Mesodermal cell (in vitro differentiated cells): ENCODE results near the gene FGF7.
"Not testable (repeated sequence)": the region's sequence is repeated elsewhere in the genome, so short reads cannot be mapped to it uniquely, and the experiment has no call there.

Experiments
- H3K27ac ChIP-seq: 2 replicates; pipeline ENCODE4 v1.7.0; 2013; ENCODE audit warnings: mild to moderate bottlenecking, low read depth, low read length, moderate library complexity; ENCODE audit not compliant: severe bottlenecking
- H3K36me3 ChIP-seq: 2 replicates; pipeline ENCODE4 v1.7.1; 2013; ENCODE audit warnings: mild to moderate bottlenecking, low read length, moderate library complexity; ENCODE audit not compliant: control insufficient read depth, insufficient read depth
- H3K4me1 ChIP-seq: one replicate; pipeline ENCODE4 v1.7.1; 2013; ENCODE audit warnings: mild to moderate bottlenecking, low read length; ENCODE audit not compliant: insufficient read depth, control insufficient read depth, poor library complexity, severe bottlenecking
- H3K4me3 ChIP-seq: 2 replicates; pipeline ENCODE4 v1.7.0; 2013; ENCODE audit warnings: low read length, control low read depth, mild to moderate bottlenecking; ENCODE audit not compliant: insufficient read depth, poor library complexity, severe bottlenecking; ENCODE audit errors: extremely low read depth
- H3K9me3 ChIP-seq: 2 replicates; pipeline ENCODE4 v1.7.1; 2013; ENCODE audit warnings: mild to moderate bottlenecking, low read length, moderate library complexity; ENCODE audit not compliant: control insufficient read depth
- WGBS, 2 experiments: methylation state at CpG; one replicate each; pipeline ENCODE4 v1.1.5; 2013; ENCODE audit warnings: missing lambda C conversion rate in 2 of 2; ENCODE audit not compliant: insufficient coverage in 2 of 2; 5-methylcytosine and 5-hydroxymethylcytosine counted together

Gene FGF7

GRCh38 chr15:49495993-49496753 is 73.1 kb downstream of the FGF7 start:
- H3K4me1 ChIP-seq: no peaks in the 10 kb centered on the region
- no peaks in the 10 kb centered on the region for H3K9me3 ChIP-seq
- no peak overlapping the region for H3K27ac ChIP-seq
- 80% methylated on average over 1 of the region's 3 CpGs; no CpG with 5 or more reads in 1 of the 2 experiments for WGBS, 2 experiments
- H3K36me3 ChIP-seq: no peaks in the 10 kb centered on the region
- H3K4me3 ChIP-seq: no peak overlapping the region

GRCh38 chr15:49501586-49501985 is 78.5 kb downstream of the FGF7 start:
- Histone ChIP-seq H3K27ac (no peak overlapping the region), H3K4me1 (no peaks in the 10 kb centered on the region), H3K4me3 (no peak overlapping the region), H3K36me3 (no peaks in the 10 kb centered on the region), H3K9me3 (peaks cover 10% of the 10 kb centered on the region)
- 90 to 93% methylated on average over 1 of the region's 1 CpG for WGBS, 2 experiments

GRCh38 chr15:49506341-49506740 is 83.3 kb downstream of the FGF7 start:
- H3K36me3 ChIP-seq: no peaks in the 10 kb centered on the region
- H3K27ac ChIP-seq: no peak overlapping the region

GRCh38 chr15:49507261-49507660 is 84.2 kb downstream of the FGF7 start:
- H3K9me3 ChIP-seq: peaks cover under 1% of the 10 kb centered on the region
- H3K27ac ChIP-seq: no peak overlapping the region
- WGBS, 2 experiments: 81% methylated on average over 3 of the region's 3 CpGs; no CpG with 5 or more reads in 1 of the 2 experiments
- H3K36me3 ChIP-seq: no peaks in the 10 kb centered on the region
- H3K4me3 ChIP-seq: no peak overlapping the region
- no peaks in the 10 kb centered on the region for H3K4me1 ChIP-seq

More at GRCh38 chr15:49506341-49506740, 83.3 kb downstream of the FGF7 start:
- H3K4me3 ChIP-seq: no peak overlapping the region
- H3K4me1 ChIP-seq: no peaks in the 10 kb centered on the region
- no CpG with 5 or more reads among the region's 1 CpG for WGBS, 2 experiments
- H3K9me3 ChIP-seq: peaks cover 9% of the 10 kb centered on the region

- 60% methylated on average over 1 of the region's 4 CpGs; no CpG with 5 or more reads in 1 of the 2 experiments for WGBS, 2 experiments
- not testable (repeated sequence) for H3K36me3 ChIP-seq, H3K9me3 ChIP-seq, H3K4me1 ChIP-seq, H3K27ac ChIP-seq, H3K4me3 ChIP-seq
Measured at GRCh38 chr15:49512739-49513138, 89.7 kb downstream of the FGF7 start.

- H3K27ac ChIP-seq: no peak overlapping the region
Measured at GRCh38 chr15:49521802-49522201, 98.8 kb downstream of the FGF7 start.

GRCh38 chr15:49528289-49528688 is 105.2 kb downstream of the FGF7 start:
- no peak overlapping the region for H3K4me3 ChIP-seq
- no peaks in the 10 kb centered on the region for H3K4me1 ChIP-seq
- no CpG with 5 or more reads among the region's 4 CpGs for WGBS, 2 experiments
- no peaks in the 10 kb centered on the region for H3K36me3 ChIP-seq
- no peaks in the 10 kb centered on the region for H3K9me3 ChIP-seq
- no peak overlapping the region for H3K27ac ChIP-seq

More at GRCh38 chr15:49521802-49522201, 98.8 kb downstream of the FGF7 start:
- H3K4me1 ChIP-seq: no peaks in the 10 kb centered on the region
- no peak overlapping the region for H3K4me3 ChIP-seq
- 59 to 94% methylated on average over 2 of the region's 3 CpGs for WGBS, 2 experiments
- no peaks in the 10 kb centered on the region for H3K9me3 ChIP-seq
- no peaks in the 10 kb centered on the region for H3K36me3 ChIP-seq

GRCh38 chr15:49530092-49530491 is 107.0 kb downstream of the FGF7 start:
- Histone ChIP-seq H3K4me3 (no peak overlapping the region), H3K4me1 (no peaks in the 10 kb centered on the region), H3K36me3 (no peaks in the 10 kb centered on the region), H3K27ac (no peak overlapping the region), H3K9me3 (no peaks in the 10 kb centered on the region)
- no CpG with 5 or more reads among the region's 1 CpG for WGBS, 2 experiments
